22Rv1 (cell line): ENCODE results near the gene CELF4.

Experiments used
- H3K27ac ChIP-seq: fragments of 450-650 bp; 2 replicates; pipeline ENCODE4 v1.5.1; 2017
- CTCF ChIP-seq: fragments of 450-650 bp; IDR thresholded peaks from 2 replicates; pipeline ENCODE4 v1.5.1; 2017; ENCODE audit warnings: mild to moderate bottlenecking
- ZFX ChIP-seq: fragments of 450-650 bp; IDR thresholded peaks from 2 replicates; pipeline ENCODE4 v1.6.1; 2017; ENCODE audit warnings: antibody characterized with exemption, borderline replicate concordance

CELF4 gene

DNA sequence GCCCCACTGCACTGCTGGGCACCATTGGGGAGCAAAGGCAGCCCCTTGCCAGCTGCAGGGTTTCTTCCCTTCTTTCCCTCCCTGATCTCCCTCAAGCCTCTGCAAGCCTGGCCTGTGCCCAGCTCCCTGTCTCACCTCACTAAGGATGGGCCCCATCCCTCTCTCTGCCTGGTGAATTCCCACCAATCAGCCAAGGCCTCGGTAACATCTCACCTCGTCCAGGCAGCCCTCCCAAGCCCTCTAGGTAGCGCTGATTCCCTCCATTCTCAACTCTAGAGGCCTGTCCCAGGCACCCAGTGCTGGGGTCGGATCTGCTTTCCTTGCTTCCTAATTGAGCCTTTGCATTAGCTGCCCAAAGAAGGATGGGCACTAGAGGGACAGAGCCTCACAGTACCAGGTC, 63.0 kb downstream of the CELF4 start:
- no peak for TF ChIP-seq CTCF
- TF ChIP-seq ZFX: no peak
- no peak overlapping the region for H3K27ac ChIP-seq

GRCh38 chr18:37502036-37502435, 63.6 kb downstream of the CELF4 start:
- TF ChIP-seq ZFX (no peak), CTCF (no peak)
- H3K27ac ChIP-seq: no peak overlapping the region

GRCh38 chr18:37501136-37501535, 64.5 kb downstream of the CELF4 start:
- no peak for TF ChIP-seq CTCF
- TF ChIP-seq ZFX: no peak

GRCh38 chr18:37499913-37500312, 65.7 kb downstream of the CELF4 start:
- TF ChIP-seq ZFX: no peak
- TF ChIP-seq CTCF: no peak
- no peak overlapping the region for H3K27ac ChIP-seq

More at GRCh38 chr18:37501136-37501535, 64.5 kb downstream of the CELF4 start:
- H3K27ac ChIP-seq: no peak overlapping the region

DNA sequence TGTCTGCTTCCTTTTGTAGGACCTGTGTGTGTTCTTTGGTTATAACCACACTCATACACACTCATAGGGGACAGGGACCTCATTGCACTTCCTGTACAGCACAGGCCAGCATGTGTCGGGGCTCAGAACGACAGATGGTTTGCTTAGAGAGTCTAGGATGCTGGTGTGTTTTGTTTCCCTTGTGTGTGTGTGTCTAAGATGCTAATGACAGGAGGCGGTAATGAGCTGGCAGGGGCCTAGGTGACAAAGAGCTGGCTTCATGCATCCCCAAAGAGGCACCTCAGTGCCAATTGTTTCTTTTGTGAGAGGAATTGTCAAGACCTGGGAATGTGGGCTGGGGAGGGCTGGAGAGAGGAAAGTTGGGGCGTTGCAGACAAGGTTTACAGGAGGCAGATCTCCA, 66.6 kb downstream of the CELF4 start:
- TF ChIP-seq CTCF: no peak
- no peak for TF ChIP-seq ZFX

DNA sequence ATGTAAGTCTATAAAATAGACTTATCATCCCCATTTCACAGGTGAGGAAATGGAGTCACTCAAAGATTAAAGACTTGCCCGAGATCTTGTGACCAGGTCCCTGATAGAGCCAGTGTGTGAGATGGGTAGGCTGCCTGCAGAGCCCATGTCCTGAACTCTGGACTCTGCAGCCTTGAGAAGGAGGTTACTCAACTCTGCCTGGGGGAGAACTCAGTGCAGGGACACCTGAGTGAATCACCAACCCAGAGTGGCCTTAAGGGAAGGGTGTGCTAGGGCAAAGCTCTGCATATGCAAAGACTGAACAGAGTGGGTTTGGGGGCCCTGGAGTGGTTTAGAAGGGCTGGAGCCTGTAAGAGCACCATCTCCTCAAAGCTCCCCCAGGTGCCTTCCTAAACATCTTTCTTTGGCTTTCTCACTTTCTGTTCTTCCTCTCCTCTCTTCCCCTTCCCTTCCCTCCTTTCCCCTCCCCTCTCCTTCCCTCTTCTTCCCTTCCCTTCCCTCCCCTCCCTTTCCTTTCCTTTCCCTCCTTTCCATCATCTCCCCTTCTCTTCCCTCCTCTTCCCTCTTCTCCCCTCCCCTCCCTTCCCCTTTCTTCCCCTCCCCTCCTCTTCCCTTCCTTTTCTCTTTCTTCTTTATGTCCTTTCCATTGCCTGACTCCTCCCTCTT, 67.6 kb downstream of the CELF4 start:
- TF ChIP-seq CTCF (no peak), ZFX (no peak)
- H3K27ac ChIP-seq: no peak overlapping the region

More for the DNA sequence above, 66.6 kb downstream of the CELF4 start:
- H3K27ac ChIP-seq: no peak overlapping the region

DNA sequence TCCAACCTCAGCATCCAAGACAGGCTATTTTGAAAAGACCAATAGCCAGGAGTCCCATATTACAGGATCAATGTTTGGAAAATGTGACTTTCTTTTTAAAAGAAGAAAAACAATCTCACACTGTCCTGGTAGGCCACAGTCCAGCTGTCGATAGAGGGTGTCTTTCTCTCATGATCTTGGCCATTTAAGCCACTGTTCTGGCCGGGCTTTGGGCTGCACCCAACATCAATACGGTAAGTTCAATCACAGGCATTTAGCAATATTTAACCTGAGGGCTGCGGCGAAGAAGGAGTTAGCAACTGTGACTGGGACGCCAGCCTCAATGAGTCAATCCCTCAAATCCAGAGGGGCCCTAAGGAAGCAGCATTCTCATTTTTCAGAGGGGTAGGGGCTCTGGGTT, 69.0 kb downstream of the CELF4 start:
- TF ChIP-seq ZFX (no peak), CTCF (no peak)
- no peak overlapping the region for H3K27ac ChIP-seq
